K562 (cell line): Measurements from ENCODE around the gene FMN1.

Experiments used
- EP300 ChIP-seq: IDR thresholded peaks from 2 replicates; pipeline ENCODE4 v1.6.1; 2012; ENCODE audit warnings: low read length, improper control_type of control experiment
- GABPB1 ChIP-seq: sonication (generic); formaldehyde crosslinking; IDR thresholded peaks from 2 replicates; pipeline ENCODE4 v1.8.0; 2022; ENCODE audit warnings: mild to moderate bottlenecking, missing genetic modification reagents
- MGA ChIP-seq: fragments of 450-650 bp; IDR thresholded peaks from 2 replicates; pipeline ENCODE4 v1.6.1; 2016; ENCODE audit warnings: mild to moderate bottlenecking, moderate library complexity
- NCOA6 ChIP-seq: fragments of 450-650 bp; IDR thresholded peaks from 2 replicates; pipeline ENCODE4 v1.6.1; 2017; ENCODE audit warnings: mild to moderate bottlenecking
- NR2C2 ChIP-seq, 2 experiments: fragments of 200-800 bp in 1 of 2; sonication (Bioruptor generic) in 1 of 2; sonication (generic) in 1 of 2; formaldehyde crosslinking in 1 of 2; IDR thresholded peaks; 2 replicates each; pipeline versions ENCODE4 v1.6.1 to v1.8.0; 2016 to 2022; ENCODE audit warnings: mild to moderate bottlenecking in 1 of 2, missing compliant biosample characterization in 1 of 2, missing genetic modification characterization in 1 of 2, missing genetic modification reagents in 1 of 2
- RNF2 ChIP-seq: sonication (generic); IDR thresholded peaks from 2 replicates; pipeline ENCODE4 v1.6.1; 2016
- TAF1 ChIP-seq: IDR thresholded peaks from 2 replicates; pipeline ENCODE4 v1.6.1; 2011; ENCODE audit warnings: mild to moderate bottlenecking, low read length, moderate library complexity; ENCODE audit not compliant: insufficient read depth, control insufficient read depth, severe bottlenecking; ENCODE audit errors: extremely low read depth
- ZNF140 ChIP-seq: fragments of 250-450 bp; sonication (Bioruptor Pico); IDR thresholded peaks from 2 replicates; pipeline ENCODE4 v1.8.0; 2021; ENCODE audit warnings: moderate library complexity, mild to moderate bottlenecking, inconsistent platforms
- ZNF408 ChIP-seq: fragments of 250-450 bp; sonication (Bioruptor Pico); IDR thresholded peaks from 2 replicates; pipeline ENCODE4 v1.4.0; 2020; ENCODE audit warnings: low read depth, mild to moderate bottlenecking, moderate library complexity

- TF ChIP-seq EP300 (no peak), RNF2 (no peak), TAF1 (no peak), NR2C2 (CRISPR knock-in tag; IDR thresholded peaks at IDR 0.05) (no peak), NR2C2 (tag; IDR thresholded peaks at IDR 0.05) (no peak), GABPB1 (no peak), ZNF140 (CRISPR knock-in tag) (no peak), ZNF408 (CRISPR knock-in tag) (no peak), NCOA6 (no peak), MGA (no peak)
These were observed 127.1 kb downstream of the FMN1 start for GRCh38 chr15:33067456-33067855.
